ENCODE measurements around the gene VPS51.
"Not testable (repeated sequence)": the region's sequence is repeated elsewhere in the genome, so short reads cannot be mapped to it uniquely, and the experiment has no call there.

DNA sequence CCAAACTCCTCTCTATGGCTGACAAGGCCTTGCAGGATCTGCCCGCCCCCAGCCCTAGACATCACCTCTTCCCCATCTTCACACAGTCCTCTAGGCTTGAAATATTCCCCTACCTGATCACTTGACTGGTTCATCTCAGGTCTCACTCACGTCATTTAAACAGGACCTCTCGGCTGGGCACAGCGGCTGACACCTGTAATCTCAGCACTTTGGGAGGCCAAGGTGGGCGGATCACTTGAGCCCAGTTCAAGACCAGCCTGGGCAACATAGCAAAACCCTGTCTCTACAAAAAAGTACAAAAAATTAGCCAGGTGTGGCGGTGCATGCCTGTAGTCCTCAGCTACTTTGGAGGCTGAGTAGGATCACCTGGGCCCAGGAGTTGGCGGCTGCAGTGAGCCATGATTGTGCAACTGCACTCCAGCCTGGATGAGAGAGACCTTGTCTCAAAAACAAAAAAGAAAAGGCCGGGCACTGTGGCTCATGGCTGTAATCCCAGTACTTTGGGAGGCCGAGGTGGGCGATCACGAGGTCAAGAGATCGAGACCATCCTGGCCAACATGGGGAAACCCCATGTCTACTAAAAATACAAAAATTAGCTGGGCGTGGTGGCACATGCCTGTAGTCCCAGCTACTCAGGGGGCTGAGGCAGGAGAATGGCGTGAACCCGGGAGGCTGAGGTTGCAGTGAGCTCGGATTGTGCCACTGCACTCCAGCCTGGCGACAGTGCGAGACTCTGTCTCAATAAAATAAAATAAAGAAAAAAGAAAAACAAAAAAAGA is 23.1 kb downstream of the VPS51 start:
- TF ChIP-seq EP300 (IDR thresholded peaks at IDR 0.05), result not testable (repeated sequence)
- TF ChIP-seq, protein P1, sequence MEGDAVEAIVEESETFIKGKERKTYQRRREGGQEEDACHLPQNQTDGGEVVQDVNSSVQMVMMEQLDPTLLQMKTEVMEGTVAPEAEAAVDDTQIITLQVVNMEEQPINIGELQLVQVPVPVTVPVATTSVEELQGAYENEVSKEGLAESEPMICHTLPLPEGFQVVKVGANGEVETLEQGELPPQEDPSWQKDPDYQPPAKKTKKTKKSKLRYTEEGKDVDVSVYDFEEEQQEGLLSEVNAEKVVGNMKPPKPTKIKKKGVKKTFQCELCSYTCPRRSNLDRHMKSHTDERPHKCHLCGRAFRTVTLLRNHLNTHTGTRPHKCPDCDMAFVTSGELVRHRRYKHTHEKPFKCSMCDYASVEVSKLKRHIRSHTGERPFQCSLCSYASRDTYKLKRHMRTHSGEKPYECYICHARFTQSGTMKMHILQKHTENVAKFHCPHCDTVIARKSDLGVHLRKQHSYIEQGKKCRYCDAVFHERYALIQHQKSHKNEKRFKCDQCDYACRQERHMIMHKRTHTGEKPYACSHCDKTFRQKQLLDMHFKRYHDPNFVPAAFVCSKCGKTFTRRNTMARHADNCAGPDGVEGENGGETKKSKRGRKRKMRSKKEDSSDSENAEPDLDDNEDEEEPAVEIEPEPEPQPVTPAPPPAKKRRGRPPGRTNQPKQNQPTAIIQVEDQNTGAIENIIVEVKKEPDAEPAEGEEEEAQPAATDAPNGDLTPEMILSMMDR (IDR thresholded peaks at IDR 0.05), result not testable (repeated sequence)
